GM12878 (cell line): ENCODE results near the gene DPM2. TPM values are rescaled to one million over a fixed set of nuclear protein-coding genes. Genes with fewer than 3 reads are reported as not detected.

ENCODE experiments used
- ATAC-seq: fragments of 200-7000 bp; cut with Tn5 transposase; 3 replicates; pipeline ENCODE4 v1.9.1; 2020; ENCODE audit warnings: mild to moderate bottlenecking, moderate library complexity
- BruUV-seq: library from RNA; stranded (reverse); fragments of 400-500 nt; replicated peaks from 2 replicates; lab custom pipeline; 2021; lab: Mats Ljungman, UMichigan
- CTCF ChIA-PET: fragments of 300-600 bp; sonication (Branson Sonifier 250); formaldehyde crosslinking; extraction: SDS; loops from one replicate; lab custom pipeline; 2021; ENCODE audit warnings: inconsistent platforms; lab: Yijun Ruan, JAX
- POLR2A ChIA-PET: fragments of 350-600 bp; formaldehyde crosslinking; extraction: SDS; loops from one replicate; lab custom pipeline; 2021; ENCODE audit warnings: inconsistent platforms; lab: Charles Lee
- RAD21 ChIA-PET: fragments of 300-600 bp; sonication (Branson Sonifier 250); formaldehyde crosslinking; loops from one replicate; lab custom pipeline; 2023; ENCODE audit warnings: antibody characterized with exemption; ENCODE audit not compliant: unreplicated experiment; lab: Charles Lee
- SMC1A ChIA-PET: fragments of 300-600 bp; sonication (Branson Sonifier 250); formaldehyde crosslinking; loops from one replicate; lab custom pipeline; 2023; ENCODE audit not compliant: unreplicated experiment, uncharacterized antibody; lab: Charles Lee
- DNase-seq: peaks from one replicate; pipeline ENCODE4 v3.0.0-alpha.2; 2011; ENCODE audit warnings: low read depth, low spot score
- FAIRE-seq: peaks from 3 replicates; lab custom pipeline; 2011; peaks lifted over from hg19 to GRCh38; lab: Jason Lieb, UNC
- H2AFZ ChIP-seq: 2 replicates; pipeline ENCODE4 v1.6.0; 2011; ENCODE audit warnings: low read depth, low read length, control low read depth; ENCODE audit not compliant: control insufficient read depth
- H3K27ac ChIP-seq: 2 replicates; pipeline ENCODE4 v1.5.1; 2011; ENCODE audit warnings: control low read depth; ENCODE audit not compliant: control insufficient read depth, insufficient read depth
- H3K27me3 ChIP-seq, 2 experiments: replicated peaks in 1 of 2; 2 replicates each; pipeline versions ENCODE4 v1.6.0 to v1.6.1; 2011; ENCODE audit warnings: low read length in 1 of 2; ENCODE audit not compliant: control insufficient read depth in 2 of 2, insufficient read depth in 2 of 2
- H3K36me3 ChIP-seq, 2 experiments: 2 replicates each; pipeline ENCODE4 v1.5.1; 2011; ENCODE audit warnings: low read length in 1 of 2; ENCODE audit not compliant: control insufficient read depth in 2 of 2, insufficient read depth in 2 of 2
- H3K4me1 ChIP-seq: 2 replicates; pipeline ENCODE4 v1.6.1; 2011; ENCODE audit warnings: mild to moderate bottlenecking, low read length, moderate library complexity, mixed read lengths; ENCODE audit not compliant: control insufficient read depth, insufficient read depth
- H3K4me2 ChIP-seq: 2 replicates; pipeline ENCODE4 v1.6.0; 2011; ENCODE audit warnings: control low read depth; ENCODE audit not compliant: control insufficient read depth, insufficient read depth
- H3K4me3 ChIP-seq: fragments of 200-600 bp; sonication (generic); 2 replicates; pipeline ENCODE4 v1.5.1; 2016
- H3K79me2 ChIP-seq: 2 replicates; pipeline ENCODE4 v1.6.0; 2011; ENCODE audit warnings: low read length; ENCODE audit not compliant: control insufficient read depth, insufficient read depth
- H3K9ac ChIP-seq: 2 replicates; pipeline ENCODE4 v1.8.0; 2011; ENCODE audit warnings: low read length, control low read depth, mixed read lengths; ENCODE audit not compliant: control insufficient read depth, insufficient read depth
- H3K9me3 ChIP-seq: replicated peaks from 3 replicates; pipeline ENCODE4 v1.5.1; 2011; ENCODE audit warnings: mild to moderate bottlenecking, low read length; ENCODE audit not compliant: control insufficient read depth, insufficient read depth
- H4K20me1 ChIP-seq: 2 replicates; pipeline ENCODE4 v1.6.0; 2011; ENCODE audit not compliant: control insufficient read depth, insufficient read depth
- BHLHE40 ChIP-seq, 2 experiments: fragments of 450-650 bp in 1 of 2; IDR thresholded peaks; 2 replicates each; pipeline ENCODE4 v1.6.1; 2011 to 2017; ENCODE audit warnings: low read depth in 2 of 2, borderline replicate concordance in 1 of 2, improper control_type of control experiment in 1 of 2, low read length in 1 of 2, mild to moderate bottlenecking in 1 of 2
- CEBPB ChIP-seq, 2 experiments: fragments of 150-350 bp in 1 of 2; IDR thresholded peaks; 2 replicates each; pipeline ENCODE4 v1.6.1; 2012 to 2014; ENCODE audit warnings: low read depth in 2 of 2, low read length in 2 of 2, borderline replicate concordance in 1 of 2, inconsistent platforms in 1 of 2
- CHD1 ChIP-seq: IDR thresholded peaks from 2 replicates; pipeline ENCODE4 v1.6.1; 2012; ENCODE audit warnings: low read depth, low read length, improper control_type of control experiment
- MEF2A ChIP-seq: IDR thresholded peaks from 2 replicates; pipeline ENCODE4 v1.6.1; 2011; ENCODE audit warnings: low read depth, mild to moderate bottlenecking, low read length, moderate library complexity; ENCODE audit not compliant: insufficient read depth
- MTA2 ChIP-seq: fragments of 450-650 bp; IDR thresholded peaks from 2 replicates; pipeline ENCODE4 v1.6.1; 2016; ENCODE audit warnings: low read depth, mild to moderate bottlenecking, moderate library complexity
- PAX8 ChIP-seq: fragments of 450-650 bp; IDR thresholded peaks from 2 replicates; pipeline ENCODE4 v1.6.1; 2017; ENCODE audit warnings: mild to moderate bottlenecking, moderate library complexity
- POLR2AphosphoS2 ChIP-seq: IDR thresholded peaks from 2 replicates; pipeline ENCODE4 v1.6.1; 2011; ENCODE audit warnings: low read depth, mild to moderate bottlenecking, low read length, improper control_type of control experiment, moderate library complexity
- RAD21 ChIP-seq: IDR thresholded peaks from 2 replicates; pipeline ENCODE4 v1.6.1; 2011; ENCODE audit warnings: mild to moderate bottlenecking, low read depth, low read length, moderate library complexity; ENCODE audit not compliant: insufficient read depth
- RUNX3 ChIP-seq: IDR thresholded peaks from 2 replicates; pipeline ENCODE4 v1.6.1; 2012; ENCODE audit warnings: low read length, inconsistent platforms
- TAF1 ChIP-seq: IDR thresholded peaks from 2 replicates; pipeline ENCODE4 v1.6.1; 2011; ENCODE audit warnings: mild to moderate bottlenecking, low read depth, low read length, borderline replicate concordance
- ZNF24 ChIP-seq: fragments of 450-650 bp; IDR thresholded peaks from 2 replicates; pipeline ENCODE4 v1.6.1; 2017; ENCODE audit warnings: antibody characterized with exemption, mild to moderate bottlenecking
- WGBS: methylation state at CpG from one replicate; pipeline ENCODE4 v1.1.6; 2016; ENCODE audit warnings: low lambda C conversion rate; ENCODE audit not compliant: insufficient replicate concordance, insufficient coverage; ENCODE audit errors: missing lambda C conversion rate; 5-methylcytosine and 5-hydroxymethylcytosine counted together
- in situ Hi-C: fragments of 300-500 bp; cut with MboI; formaldehyde crosslinking; loops from 9 replicates; pipeline ENCODE4 v1.14.3; 2018; ENCODE audit warnings: mixed read lengths
- intact Hi-C: fragments of 100-400 bp; cut with micrococcal nuclease; formaldehyde crosslinking; loops from one replicate; pipeline ENCODE4 v1.14.2; 2022; ENCODE audit not compliant: unreplicated experiment
- polyA plus RNA-seq, 11 experiments: library from polyadenylated mRNA; depleted of rRNA in 4 of 11; unstranded in 6 of 11; stranded (reverse) in 5 of 11; fragments of >200 nt; fragmentation: Nextera tagmentation in 4 of 11; fragmentation: Illumina TruSeq in 1 of 11; extraction: Ambion mirVana in 4 of 11; extraction: Trizol in 1 of 11; gene quantifications; 1 replicate in 1 of 11; 2 replicates in 10 of 11; pipeline versions ENCODE4 v1.2.1 to v1.2.3, GENCODE V29; 2011 to 2016; ENCODE audit warnings: inconsistent platforms in 2 of 11, missing spikeins in 2 of 11, low read depth in 1 of 11
- total RNA-seq, 4 experiments: library from RNA; depleted of rRNA in 3 of 4; stranded (reverse); fragments of >200 nt in 3 of 4; fragmentation: Illumina TruSeq in 1 of 4; extraction: Trizol in 1 of 4; gene quantifications; 2 replicates each; pipeline versions ENCODE4 v1.2.1 to v1.2.3, GENCODE V29; 2013 to 2021
- TF ChIP-seq, protein P1 (sequence below): fragments of 450-650 bp; IDR thresholded peaks from 2 replicates; pipeline ENCODE4 v1.6.1; 2017; ENCODE audit warnings: mild to moderate bottlenecking, moderate library complexity

DPM2 gene
- total and polyA plus RNA-seq, 10 of the 15 experiments (the other 5 are each of a cell fraction or from before 2014, with no cell fraction given) = 22.7 to 77.9 (median 44.7) TPM

DNA sequence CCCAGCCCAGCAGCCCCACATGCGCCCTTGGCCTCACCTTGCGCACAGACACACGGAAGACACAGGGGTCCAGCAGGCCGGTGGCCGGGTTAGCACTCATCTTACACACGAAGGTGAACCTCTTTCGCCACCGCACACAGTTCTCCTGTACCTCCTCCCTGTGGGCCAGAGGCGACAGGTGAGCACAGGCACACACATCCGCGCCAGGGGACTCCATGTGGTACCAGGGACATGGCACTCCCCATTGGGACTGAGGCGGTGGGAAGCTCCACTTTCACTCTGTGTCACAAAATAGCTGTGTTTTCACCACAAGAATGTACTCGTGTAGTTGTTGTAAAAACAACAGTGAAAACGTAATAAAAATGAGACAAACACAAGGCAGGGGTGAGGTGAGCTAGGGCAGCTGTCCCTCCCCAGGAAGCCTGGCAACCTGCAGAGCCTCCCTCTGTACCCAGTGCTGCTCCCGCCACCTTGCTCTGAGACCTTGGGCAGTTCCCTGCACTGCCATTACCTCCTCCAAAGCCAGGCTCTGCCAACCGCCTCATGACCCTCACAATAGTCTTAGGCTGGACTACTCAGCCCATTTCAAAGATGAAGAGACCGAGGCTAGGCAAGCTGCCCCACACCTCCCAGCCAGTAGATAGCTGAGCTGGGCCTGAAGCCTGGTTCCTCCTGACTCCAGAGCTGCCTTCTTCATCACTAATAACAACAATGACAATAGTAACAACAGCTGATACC lies 16.3 kb upstream of the DPM2 start:
- POLR2A ChIA-PET = interaction anchor here (0.5 to 2.7 kb wide), 4 partner anchors 14 to 522 kb away, joined by 3 to 10 read pairs (median 4); no protein-coding TSS in a partner anchor
- no peak for DNase-seq
- in situ Hi-C loops = no loop called here

DNA sequence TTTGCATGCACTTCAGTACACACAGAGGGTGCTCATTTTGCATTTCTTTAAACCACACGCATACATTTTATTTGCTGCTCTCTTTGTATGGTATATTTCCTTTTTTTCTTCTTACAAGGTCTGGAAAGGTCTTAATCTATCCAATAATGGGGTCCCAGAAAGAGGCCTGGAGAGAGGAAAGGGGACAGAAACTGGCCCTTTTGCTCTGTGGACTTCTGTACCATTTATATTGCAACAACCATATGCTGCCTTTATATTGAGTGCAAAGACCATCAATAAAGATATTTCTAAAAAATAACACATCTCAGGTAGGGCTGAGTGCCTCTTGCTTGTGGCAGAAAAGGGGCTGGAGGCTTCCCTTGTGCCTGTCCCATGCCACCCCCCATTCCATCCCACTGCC lies 15.5 kb upstream of the DPM2 start:
- ChIA-PET RAD21 (interaction anchor here (0.7 to 4.4 kb wide), 5 partner anchors 14 to 82 kb away, joined by 3 to 80 read pairs (median 4); no protein-coding TSS in a partner anchor), CTCF (interaction anchor here (0.6 to 13.8 kb wide), 4 partner anchors 30 to 97 kb away, joined by 3 to 332 read pairs (median 12); no protein-coding TSS in a partner anchor), POLR2A (no interaction called here), SMC1A (interaction anchor here (1.0 to 6.7 kb wide), 3 partner anchors 18 to 79 kb away, joined by 3 to 96 read pairs (median 4); no protein-coding TSS in a partner anchor)
- H4K20me1 ChIP-seq = 0 out of 2 replicates have a peak, but pooled peaks cover 3% of the 10 kb centered on the region
- H3K36me3 ChIP-seq = no peaks in the 10 kb centered on the region; a peak in 1 of 4 replicates
- no peak for ATAC-seq
- intact Hi-C loops = no loop called here
- no peak overlapping the region for H3K4me3 ChIP-seq
- peaks cover 12% of the 10 kb centered on the region for H3K4me1 ChIP-seq
- peaks cover 3% of the 10 kb centered on the region for H3K79me2 ChIP-seq
- no peak overlapping the region for H2AFZ ChIP-seq
- in situ Hi-C loops = no loop called here
- no TSS peak for BruUV-seq
- no peak overlapping the region for H3K4me2 ChIP-seq
- no peak for DNase-seq
- FAIRE-seq = no peak
- H3K9me3 ChIP-seq = no peaks in the 10 kb centered on the region
- no peaks in the 10 kb centered on the region for H3K27me3 ChIP-seq
- WGBS = 100% methylated on average over 1 of the region's 1 CpG
- no peak overlapping the region for H3K9ac ChIP-seq
- no peak overlapping the region for H3K27ac ChIP-seq
- TF ChIP-seq MTA2 = no peak
- TF ChIP-seq TAF1 = no peak
- no peak for TF ChIP-seq POLR2AphosphoS2
- TF ChIP-seq ZNF24 = no peak
- TF ChIP-seq, protein P1, sequence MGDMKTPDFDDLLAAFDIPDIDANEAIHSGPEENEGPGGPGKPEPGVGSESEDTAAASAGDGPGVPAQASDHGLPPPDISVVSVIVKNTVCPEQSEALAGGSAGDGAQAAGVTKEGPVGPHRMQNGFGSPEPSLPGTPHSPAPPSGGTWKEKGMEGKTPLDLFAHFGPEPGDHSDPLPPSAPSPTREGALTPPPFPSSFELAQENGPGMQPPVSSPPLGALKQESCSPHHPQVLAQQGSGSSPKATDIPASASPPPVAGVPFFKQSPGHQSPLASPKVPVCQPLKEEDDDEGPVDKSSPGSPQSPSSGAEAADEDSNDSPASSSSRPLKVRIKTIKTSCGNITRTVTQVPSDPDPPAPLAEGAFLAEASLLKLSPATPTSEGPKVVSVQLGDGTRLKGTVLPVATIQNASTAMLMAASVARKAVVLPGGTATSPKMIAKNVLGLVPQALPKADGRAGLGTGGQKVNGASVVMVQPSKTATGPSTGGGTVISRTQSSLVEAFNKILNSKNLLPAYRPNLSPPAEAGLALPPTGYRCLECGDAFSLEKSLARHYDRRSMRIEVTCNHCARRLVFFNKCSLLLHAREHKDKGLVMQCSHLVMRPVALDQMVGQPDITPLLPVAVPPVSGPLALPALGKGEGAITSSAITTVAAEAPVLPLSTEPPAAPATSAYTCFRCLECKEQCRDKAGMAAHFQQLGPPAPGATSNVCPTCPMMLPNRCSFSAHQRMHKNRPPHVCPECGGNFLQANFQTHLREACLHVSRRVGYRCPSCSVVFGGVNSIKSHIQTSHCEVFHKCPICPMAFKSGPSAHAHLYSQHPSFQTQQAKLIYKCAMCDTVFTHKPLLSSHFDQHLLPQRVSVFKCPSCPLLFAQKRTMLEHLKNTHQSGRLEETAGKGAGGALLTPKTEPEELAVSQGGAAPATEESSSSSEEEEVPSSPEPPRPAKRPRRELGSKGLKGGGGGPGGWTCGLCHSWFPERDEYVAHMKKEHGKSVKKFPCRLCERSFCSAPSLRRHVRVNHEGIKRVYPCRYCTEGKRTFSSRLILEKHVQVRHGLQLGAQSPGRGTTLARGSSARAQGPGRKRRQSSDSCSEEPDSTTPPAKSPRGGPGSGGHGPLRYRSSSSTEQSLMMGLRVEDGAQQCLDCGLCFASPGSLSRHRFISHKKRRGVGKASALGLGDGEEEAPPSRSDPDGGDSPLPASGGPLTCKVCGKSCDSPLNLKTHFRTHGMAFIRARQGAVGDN = no peak
- no peak for TF ChIP-seq RAD21
- TF ChIP-seq PAX8 = no peak

More for the DNA sequence above, 16.3 kb upstream of the DPM2 start:
- TF ChIP-seq RUNX3 (peak; percentile 19; the same call in 1 of the 2 replicates), CEBPB (IDR thresholded peaks at IDR 0.05; ENCODE audit: borderline replicate concordance in 1 of 2, low read depth in 2 of 2, low read length in 2 of 2) (no peak), BHLHE40 (IDR thresholded peaks at IDR 0.05; ENCODE audit: borderline replicate concordance in 1 of 2, low read depth in 2 of 2, low read length in 1 of 2) (no peak), PAX8 (no peak), CHD1 (no peak), MEF2A (no peak)
- Histone ChIP-seq H3K79me2 (peaks cover 3% of the 10 kb centered on the region), H3K36me3 (no peaks in the 10 kb centered on the region), H3K27ac (no peak overlapping the region), H2AFZ (no peak overlapping the region), H4K20me1 (0 out of 2 replicates have a peak, but pooled peaks cover 3% of the 10 kb centered on the region), H3K27me3 (no peaks in the 10 kb centered on the region), H3K9me3 (no peaks in the 10 kb centered on the region), H3K4me3 (no peak overlapping the region), H3K4me2 (no peak overlapping the region), H3K4me1 (peaks cover 14% of the 10 kb centered on the region), H3K9ac (no peak overlapping the region)
- no peak for FAIRE-seq
- ATAC-seq = no peak
- 78% methylated on average over 17 of the region's 17 CpGs for WGBS
- ChIA-PET SMC1A (interaction anchor here (1.3 to 6.7 kb wide), 8 partner anchors 16 to 171 kb away, joined by 3 to 96 read pairs (median 7); partner anchors contain the start of gene EEIG1), RAD21 (interaction anchor here (1.0 to 4.4 kb wide), 8 partner anchors 12 to 118 kb away, joined by 3 to 80 read pairs (median 4); no protein-coding TSS in a partner anchor), CTCF (interaction anchor here (1.1 to 13.8 kb wide), 14 partner anchors 12 to 171 kb away, joined by 3 to 332 read pairs (median 10); partner anchors contain the start of gene EEIG1)
- no TSS peak for BruUV-seq
- intact Hi-C loops = no loop called here
